Endodermal cell (in vitro differentiated cells): ENCODE measurements around the gene ATP2B2. TPM values are rescaled to one million over a fixed set of nuclear protein-coding genes. Genes with fewer than 3 reads are reported as not detected.
A peak's percentile ranks its signal among the peaks of the same experiment; 100 is the strongest.

Experiments used
- DNase-seq: peaks from one replicate; pipeline ENCODE4 v3.0.0-alpha.2; 2017
- H3K27ac ChIP-seq: 2 replicates; pipeline ENCODE4 v1.5.1; 2013; ENCODE audit warnings: mild to moderate bottlenecking, low read depth, low read length, moderate library complexity
- H3K27me3 ChIP-seq: 2 replicates; pipeline ENCODE4 v1.6.1; 2013; ENCODE audit warnings: mild to moderate bottlenecking, low read length, moderate library complexity; ENCODE audit not compliant: insufficient read depth, control insufficient read depth, poor library complexity, severe bottlenecking
- H3K36me3 ChIP-seq: 2 replicates; pipeline ENCODE4 v1.7.0; 2013; ENCODE audit warnings: mild to moderate bottlenecking, low read length, moderate library complexity; ENCODE audit not compliant: control insufficient read depth, insufficient read depth
- H3K4me1 ChIP-seq: one replicate; pipeline ENCODE4 v1.7.0; 2013; ENCODE audit warnings: low read length; ENCODE audit not compliant: control insufficient read depth, insufficient read depth
- H3K4me3 ChIP-seq: 2 replicates; pipeline ENCODE4 v1.5.1; 2013; ENCODE audit warnings: mild to moderate bottlenecking, low read length, moderate library complexity
- H3K9ac ChIP-seq: 2 replicates; pipeline ENCODE4 v1.6.1; 2013; ENCODE audit warnings: mild to moderate bottlenecking, low read length, moderate library complexity; ENCODE audit not compliant: poor library complexity, severe bottlenecking; ENCODE audit errors: extremely low read depth
- H3K9me3 ChIP-seq: 2 replicates; pipeline ENCODE4 v1.6.1; 2013; ENCODE audit warnings: mild to moderate bottlenecking, low read length, moderate library complexity; ENCODE audit not compliant: control insufficient read depth
- H3K27ac Mint-ChIP-seq: 2 replicates; pipeline ENCODE4 v1.8.0; 2020; ENCODE audit warnings: mixed read lengths
- H3K27me3 Mint-ChIP-seq: 2 replicates; pipeline ENCODE4 v1.8.0; 2021; ENCODE audit warnings: mild to moderate bottlenecking, mixed read lengths; ENCODE audit not compliant: insufficient read depth
- H3K36me3 Mint-ChIP-seq: 2 replicates; pipeline ENCODE4 v1.8.0; 2020; ENCODE audit warnings: low read depth, mixed read lengths
- H3K4me1 Mint-ChIP-seq: 2 replicates; pipeline ENCODE4 v1.8.0; 2020; ENCODE audit warnings: mixed read lengths
- H3K4me3 Mint-ChIP-seq: 2 replicates; pipeline ENCODE4 v1.8.0; 2020; ENCODE audit warnings: mild to moderate bottlenecking, moderate library complexity, mixed read lengths
- H3K9me3 Mint-ChIP-seq: 2 replicates; pipeline ENCODE4 v1.8.0; 2020; ENCODE audit warnings: mild to moderate bottlenecking, mixed read lengths
- WGBS, 2 experiments: methylation state at CpG; one replicate each; pipeline versions ENCODE4 v1.1.5 to v1.1.7; 2013; ENCODE audit warnings: missing lambda C conversion rate in 2 of 2, mixed read lengths in 1 of 2; ENCODE audit not compliant: insufficient coverage in 1 of 2, insufficient read length in 1 of 2; 5-methylcytosine and 5-hydroxymethylcytosine counted together
- total RNA-seq, 2 donors: library from RNA; stranded (reverse); fragmentation: NEBNext Ultra II Directional in 1 of 2; extraction: Animal tissue kit (Norgen Biotek cat#: 25700) in 1 of 2; gene quantifications; 2 replicates in 1 of 2; 3 replicates in 1 of 2; pipeline ENCODE4 v1.2.1, GENCODE V29; 2021
- TF ChIP-seq, protein P1 (sequence below): fragments of 200-600 bp; sonication (generic); conservative IDR thresholded peaks from 2 replicates; pipeline ENCODE4 v1.5.0; 2021; ENCODE audit warnings: antibody characterized with exemption, mild to moderate bottlenecking

Gene ATP2B2
- total RNA-seq, 2 donors from 2014 or later, result 0.09 TPM; not detected in 1

DNA sequence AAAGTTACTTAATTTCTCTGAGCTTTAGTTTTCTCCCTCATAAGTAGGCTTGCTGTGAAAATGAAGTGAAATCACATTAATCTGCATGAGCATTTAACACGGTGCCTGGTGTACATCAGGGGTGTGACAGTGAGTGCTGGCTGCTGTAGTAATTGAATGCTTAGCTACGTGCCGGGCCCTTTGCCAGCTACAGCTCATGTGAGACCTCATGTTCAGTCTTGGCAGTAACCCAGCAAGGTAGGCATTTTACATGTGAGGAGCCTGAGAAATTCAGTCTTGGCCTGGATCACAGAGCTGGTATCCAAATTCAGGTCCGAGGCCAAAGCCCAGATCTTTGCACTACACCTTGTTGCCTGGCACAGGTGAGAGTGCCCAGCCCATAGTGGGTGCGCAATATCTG, 221.7 kb downstream of the ATP2B2 start:
- WGBS, 2 experiments, result 95 to 100% methylated on average over 4 to 5 of the region's 5 CpGs
- TF ChIP-seq, protein P1, sequence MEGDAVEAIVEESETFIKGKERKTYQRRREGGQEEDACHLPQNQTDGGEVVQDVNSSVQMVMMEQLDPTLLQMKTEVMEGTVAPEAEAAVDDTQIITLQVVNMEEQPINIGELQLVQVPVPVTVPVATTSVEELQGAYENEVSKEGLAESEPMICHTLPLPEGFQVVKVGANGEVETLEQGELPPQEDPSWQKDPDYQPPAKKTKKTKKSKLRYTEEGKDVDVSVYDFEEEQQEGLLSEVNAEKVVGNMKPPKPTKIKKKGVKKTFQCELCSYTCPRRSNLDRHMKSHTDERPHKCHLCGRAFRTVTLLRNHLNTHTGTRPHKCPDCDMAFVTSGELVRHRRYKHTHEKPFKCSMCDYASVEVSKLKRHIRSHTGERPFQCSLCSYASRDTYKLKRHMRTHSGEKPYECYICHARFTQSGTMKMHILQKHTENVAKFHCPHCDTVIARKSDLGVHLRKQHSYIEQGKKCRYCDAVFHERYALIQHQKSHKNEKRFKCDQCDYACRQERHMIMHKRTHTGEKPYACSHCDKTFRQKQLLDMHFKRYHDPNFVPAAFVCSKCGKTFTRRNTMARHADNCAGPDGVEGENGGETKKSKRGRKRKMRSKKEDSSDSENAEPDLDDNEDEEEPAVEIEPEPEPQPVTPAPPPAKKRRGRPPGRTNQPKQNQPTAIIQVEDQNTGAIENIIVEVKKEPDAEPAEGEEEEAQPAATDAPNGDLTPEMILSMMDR, result no peak
- H3K27me3 ChIP-seq, result no peaks in the 10 kb centered on the region
- Mint-ChIP-seq H3K9me3 (no peaks in the 10 kb centered on the region), H3K36me3 (peaks cover 33% of the 10 kb centered on the region), H3K4me3 (no peak overlapping the region), H3K4me1 (peaks cover 25% of the 10 kb centered on the region), H3K27ac (no peak overlapping the region), H3K27me3 (no peaks in the 10 kb centered on the region)
- no peak overlapping the region for H3K27ac ChIP-seq
- peaks cover 45% of the 10 kb centered on the region for H3K36me3 ChIP-seq
- no peaks in the 10 kb centered on the region for H3K4me1 ChIP-seq
- no peaks in the 10 kb centered on the region for H3K9me3 ChIP-seq
- no peak overlapping the region for H3K9ac ChIP-seq
- no peak overlapping the region for H3K4me3 ChIP-seq
- no peak for DNase-seq

DNA sequence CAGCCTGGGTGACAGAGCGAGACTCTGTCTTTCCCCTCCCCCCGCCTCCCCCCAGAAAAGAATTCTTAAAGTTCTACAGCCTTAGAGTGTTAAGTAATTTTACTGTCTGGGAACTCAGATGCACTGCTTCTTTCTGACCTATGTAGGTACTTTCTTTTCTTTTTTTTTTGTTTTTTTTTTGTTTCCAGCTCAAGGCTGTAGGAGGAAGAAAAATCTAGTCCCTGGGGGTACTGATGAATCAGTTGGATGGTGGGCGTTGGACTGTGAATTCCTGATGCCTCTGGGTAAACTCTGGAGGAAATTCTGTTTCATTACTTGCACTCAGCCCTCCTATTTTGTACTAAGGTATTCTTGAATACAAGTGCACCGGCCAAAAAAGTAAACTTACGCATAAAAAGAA, 223.4 kb downstream of the ATP2B2 start:
- peaks cover 41% of the 10 kb centered on the region for H3K36me3 ChIP-seq
- no peak overlapping the region for H3K4me3 ChIP-seq
- peaks cover 20% of the 10 kb centered on the region for H3K4me1 Mint-ChIP-seq
- no peaks in the 10 kb centered on the region for H3K4me1 ChIP-seq
- H3K27ac Mint-ChIP-seq, result no peak overlapping the region
- H3K9me3 Mint-ChIP-seq, result no peaks in the 10 kb centered on the region
- TF ChIP-seq, protein P1, result no peak
- H3K4me3 Mint-ChIP-seq, result no peak overlapping the region
- no peak overlapping the region for H3K9ac ChIP-seq
- no peak overlapping the region for H3K27ac ChIP-seq
- H3K9me3 ChIP-seq, result no peaks in the 10 kb centered on the region
- peaks cover 33% of the 10 kb centered on the region for H3K36me3 Mint-ChIP-seq
- no peaks in the 10 kb centered on the region for H3K27me3 ChIP-seq
- DNase-seq, result no peak
- 93 to 94% methylated on average over 2 to 4 of the region's 5 CpGs for WGBS, 2 experiments
- H3K27me3 Mint-ChIP-seq, result no peaks in the 10 kb centered on the region

DNA sequence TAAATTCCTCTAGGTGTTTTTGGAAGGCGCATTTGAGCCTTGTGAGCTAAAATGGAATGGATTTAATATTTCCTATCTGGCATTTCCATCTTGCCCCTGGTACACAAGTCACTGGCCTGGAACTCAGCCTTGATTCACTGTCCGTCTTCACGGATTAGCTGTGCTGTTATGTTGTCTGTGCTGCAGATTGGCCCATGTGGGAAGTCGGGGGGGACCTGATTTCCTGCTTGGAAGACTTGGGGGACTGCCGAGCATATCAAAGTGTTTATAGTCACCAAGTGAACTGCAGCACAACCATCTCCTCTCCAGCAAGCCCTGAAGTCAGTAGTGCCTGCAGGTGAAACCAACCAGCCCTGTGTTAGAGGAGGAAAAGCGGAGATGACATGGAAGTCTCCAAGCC, 224.8 kb downstream of the ATP2B2 start:
- H3K27me3 Mint-ChIP-seq, result no peaks in the 10 kb centered on the region
- H3K9me3 ChIP-seq, result no peaks in the 10 kb centered on the region
- peaks cover 13% of the 10 kb centered on the region for H3K4me1 Mint-ChIP-seq
- TF ChIP-seq, protein P1, result peak; percentile 4
- H3K9ac ChIP-seq, result no peak overlapping the region
- WGBS, 2 experiments, result 92 to 97% methylated on average over 4 to 6 of the region's 6 CpGs
- no peaks in the 10 kb centered on the region for H3K4me1 ChIP-seq
- no peak overlapping the region for H3K27ac Mint-ChIP-seq
- H3K36me3 ChIP-seq, result peaks cover 45% of the 10 kb centered on the region
- DNase-seq, result no peak
- no peak overlapping the region for H3K27ac ChIP-seq
- H3K36me3 Mint-ChIP-seq, result peaks cover 36% of the 10 kb centered on the region
- no peak overlapping the region for H3K4me3 ChIP-seq
- H3K27me3 ChIP-seq, result no peaks in the 10 kb centered on the region
- H3K4me3 Mint-ChIP-seq, result no peak overlapping the region
- H3K9me3 Mint-ChIP-seq, result no peaks in the 10 kb centered on the region
